Endothelial cell of umbilical vein (primary cell): ENCODE data around the gene SIGMAR1. TPM values are rescaled to one million over a fixed set of nuclear protein-coding genes. Genes with fewer than 3 reads are reported as not detected.

Source experiments
- BruUV-seq: library from RNA; stranded (reverse); fragments of 400-500 nt; replicated peaks from 2 replicates; lab custom pipeline; 2021; lab: Mats Ljungman, UMichigan
- CTCF ChIA-PET: fragments of 300-600, 350-600 bp; sonication (Branson Sonifier 250); formaldehyde crosslinking; loops from one replicate; lab custom pipeline; 2021; ENCODE audit warnings: antibody characterized with exemption, inconsistent platforms; lab: Charles Lee
- POLR2A ChIA-PET: fragments of 300-600, 350-600 bp; sonication (Branson Sonifier 250); formaldehyde crosslinking; loops from one replicate; lab custom pipeline; 2021; ENCODE audit warnings: antibody characterized with exemption, inconsistent platforms; lab: Charles Lee
- DNase-seq: peaks from one replicate; pipeline ENCODE4 v3.0.0-alpha.2; 2011; ENCODE audit warnings: low read depth, low spot score
- FAIRE-seq: peaks from 2 replicates; lab custom pipeline; 2011; peaks lifted over from hg19 to GRCh38; lab: Jason Lieb, UNC
- H2AFZ ChIP-seq: 2 replicates; pipeline ENCODE4 v1.6.0; 2012; ENCODE audit warnings: low read depth, low read length, control low read depth, inconsistent platforms
- H3K27ac ChIP-seq: 2 replicates; pipeline ENCODE4 v1.5.1; 2011; ENCODE audit warnings: low read depth, mild to moderate bottlenecking, control low read depth, low read length, moderate library complexity; ENCODE audit not compliant: insufficient read depth
- H3K27me3 ChIP-seq, 2 experiments: 2 replicates each; pipeline versions ENCODE4 v1.6.0 to v1.6.1; 2011; ENCODE audit warnings: low read length in 2 of 2, mixed read lengths in 1 of 2; ENCODE audit not compliant: control insufficient read depth in 2 of 2, insufficient read depth in 2 of 2
- H3K36me3 ChIP-seq, 2 experiments: 2 replicates in 1 of 2; 3 replicates in 1 of 2; pipeline ENCODE4 v1.5.1; 2011; ENCODE audit warnings: low read length in 2 of 2, mild to moderate bottlenecking in 1 of 2, moderate library complexity in 1 of 2; ENCODE audit not compliant: control insufficient read depth in 2 of 2, insufficient read depth in 2 of 2; ENCODE audit errors: extremely low read depth in 1 of 2
- H3K4me1 ChIP-seq: 3 replicates; pipeline ENCODE4 v1.5.1; 2011; ENCODE audit warnings: mild to moderate bottlenecking, low read length; ENCODE audit not compliant: control insufficient read depth, insufficient read depth; ENCODE audit errors: extremely low read depth
- H3K4me2 ChIP-seq: 2 replicates; pipeline ENCODE4 v1.6.1; 2011; ENCODE audit warnings: low read length, control low read depth, mixed read lengths; ENCODE audit not compliant: insufficient read depth
- H3K4me3 ChIP-seq, 3 experiments: fragments of 200-600 bp in 1 of 3; sonication (generic), shearing (Covaris generic) in 1 of 3; replicated peaks in 1 of 3; 2 replicates each; pipeline ENCODE4 v1.5.1; 2011 to 2016; ENCODE audit warnings: control low read depth in 3 of 3, low read length in 3 of 3, mild to moderate bottlenecking in 2 of 3, inconsistent platforms in 1 of 3, low read depth in 1 of 3, moderate library complexity in 1 of 3; ENCODE audit not compliant: insufficient read depth in 1 of 3
- H3K79me2 ChIP-seq: 2 replicates; pipeline ENCODE4 v1.6.0; 2012; ENCODE audit warnings: low read length, inconsistent platforms; ENCODE audit not compliant: control insufficient read depth, insufficient read depth
- H3K9ac ChIP-seq: replicated peaks from 2 replicates; pipeline ENCODE3; 2011; ENCODE audit warnings: low read length, control low read depth; ENCODE audit not compliant: insufficient read depth; ENCODE audit errors: extremely low read depth
- H3K9me1 ChIP-seq: replicated peaks from 3 replicates; pipeline ENCODE4 v1.6.0; 2011; ENCODE audit warnings: mild to moderate bottlenecking, low read length; ENCODE audit not compliant: control insufficient read depth, insufficient read depth; ENCODE audit errors: extremely low read depth
- H3K9me3 ChIP-seq: replicated peaks from 2 replicates; pipeline ENCODE4 v1.5.1; 2012; ENCODE audit warnings: low read length, inconsistent platforms; ENCODE audit not compliant: control insufficient read depth, insufficient read depth
- H4K20me1 ChIP-seq: replicated peaks from 2 replicates; pipeline ENCODE3; 2011; ENCODE audit warnings: mild to moderate bottlenecking, low read length; ENCODE audit not compliant: control insufficient read depth, insufficient read depth; ENCODE audit errors: extremely low read depth
- CTCF ChIP-seq, 2 donors: IDR thresholded peaks; 1 replicate in 1 of 2; 2 replicates in 1 of 2; pipeline ENCODE4 v1.5.1; 2011; ENCODE audit warnings: low read length in 2 of 2, mild to moderate bottlenecking in 2 of 2, moderate library complexity in 2 of 2, control low read depth in 1 of 2, inconsistent platforms in 1 of 2, low read depth in 1 of 2; ENCODE audit not compliant: insufficient read depth in 1 of 2; ENCODE audit errors: extremely low read depth in 1 of 2
- EZH2 ChIP-seq: IDR thresholded peaks from 2 replicates; pipeline ENCODE4 v1.6.1; 2012; ENCODE audit warnings: borderline replicate concordance, low read depth, mild to moderate bottlenecking, moderate library complexity, low read length, inconsistent platforms; ENCODE audit not compliant: severe bottlenecking
- FOS ChIP-seq: IDR thresholded peaks from 2 replicates; pipeline ENCODE4 v1.6.1; 2011; ENCODE audit warnings: mild to moderate bottlenecking, low read length, moderate library complexity, borderline replicate concordance; ENCODE audit not compliant: insufficient read depth
- GATA2 ChIP-seq: IDR thresholded peaks from 2 replicates; pipeline ENCODE4 v1.7.0; 2011; ENCODE audit warnings: low read depth, mild to moderate bottlenecking, moderate library complexity, mixed read lengths, low read length; ENCODE audit not compliant: insufficient read length, insufficient read depth
- JUN ChIP-seq: IDR thresholded peaks from 2 replicates; pipeline ENCODE4 v1.6.1; 2011; ENCODE audit warnings: borderline replicate concordance, low read depth; ENCODE audit not compliant: insufficient read length, insufficient read depth
- MAX ChIP-seq: IDR thresholded peaks from 2 replicates; pipeline ENCODE4 v1.6.1; 2011; ENCODE audit not compliant: insufficient read depth, insufficient read length
- MYC ChIP-seq: IDR thresholded peaks from one replicate; pipeline ENCODE4 v1.6.1; 2011; ENCODE audit warnings: mild to moderate bottlenecking, low read depth, low read length
- POLR2A ChIP-seq: IDR thresholded peaks from 2 replicates; pipeline ENCODE4 v1.6.1; 2012; ENCODE audit warnings: low read depth, mild to moderate bottlenecking, control low read depth, low read length
- POLR2AphosphoS5 ChIP-seq: IDR thresholded peaks from 2 replicates; pipeline ENCODE4 v1.6.1; 2012; ENCODE audit warnings: low read depth, mild to moderate bottlenecking, control low read depth, low read length, moderate library complexity; ENCODE audit not compliant: insufficient read depth
- dilution Hi-C: fragments of 300-500 bp; cut with MboI; formaldehyde crosslinking; loops from one replicate; pipeline ENCODE4 v1.15.0; 2019; ENCODE audit warnings: low sequenced_read_pairs; ENCODE audit not compliant: extremely low pct_ligation_motif_present
- intact Hi-C: fragments of 100-400 bp; cut with micrococcal nuclease; formaldehyde crosslinking; loops from one replicate; pipeline ENCODE4 v1.10.0; 2022
- polyA plus RNA-seq, 4 experiments: library from polyadenylated mRNA; depleted of rRNA in 3 of 4; stranded (reverse) in 3 of 4; unstranded in 1 of 4; fragments of >200 nt; gene quantifications; 2 replicates each; pipeline versions ENCODE4 v1.2.1 to v1.2.3, GENCODE V29; 2011 to 2012; ENCODE audit warnings: missing spikeins in 1 of 4
- total RNA-seq: library from RNA; stranded (reverse); gene quantifications from 2 replicates; pipeline ENCODE4 v1.2.3, GENCODE V29; 2021

SIGMAR1 gene
- total and polyA plus RNA-seq, 2 donors (not counting 3 experiments of a cell fraction or from before 2014, with no cell fraction given) = 78.4 to 81.2 TPM

- H2AFZ ChIP-seq = no peak overlapping the region
- no peak overlapping the region for H3K27ac ChIP-seq
- ChIA-PET CTCF (interaction anchor here (1.1 to 6.2 kb wide), 5 partner anchors 10 to 309 kb away, joined by 3 to 92 read pairs (median 4); no protein-coding TSS in a partner anchor), POLR2A (no interaction called here)
- DNase-seq (no peak), FAIRE-seq (no peak)
- no peak overlapping the region for H3K4me3 ChIP-seq
- H3K36me3 ChIP-seq = no peaks in the 10 kb centered on the region
- H3K9me1 ChIP-seq = no peaks in the 10 kb centered on the region
- no peaks in the 10 kb centered on the region for H3K27me3 ChIP-seq
- dilution Hi-C loops (no loop called here), intact Hi-C loops (loop anchor here (1.0 to 10.0 kb wide), 3 partner anchors 11 to 309 kb away; partner anchors contain the start of gene DNAJB5)
- no TSS peak for BruUV-seq
- TF ChIP-seq MYC (no peak), FOS (no peak), GATA2 (no peak), CTCF (IDR thresholded peaks at IDR 0.05; ENCODE audit: extremely low read depth in 1 of 2, insufficient read depth in 1 of 2, low read depth in 1 of 2, low read length in 2 of 2) (no peak), POLR2A (no peak), MAX (no peak), JUN (no peak), EZH2 (no peak), POLR2AphosphoS5 (no peak)
- H4K20me1 ChIP-seq = no peaks in the 10 kb centered on the region
- no peak overlapping the region for H3K4me2 ChIP-seq
- H3K79me2 ChIP-seq = no peaks in the 10 kb centered on the region
- no peaks in the 10 kb centered on the region for H3K9me3 ChIP-seq
- H3K9ac ChIP-seq = no peak overlapping the region
- no peaks in the 10 kb centered on the region for H3K4me1 ChIP-seq
Observed at GRCh38 chr9:34675869-34676268, 38.3 kb upstream of the SIGMAR1 start.
